ENCODE data around the gene DNAL1. TPM values are rescaled to one million over a fixed set of nuclear protein-coding genes. Genes with fewer than 3 reads are reported as not detected.

DNAL1 gene
- total RNA-seq, 1 experiment from 2014 or later, result 12.2 TPM

DNA sequence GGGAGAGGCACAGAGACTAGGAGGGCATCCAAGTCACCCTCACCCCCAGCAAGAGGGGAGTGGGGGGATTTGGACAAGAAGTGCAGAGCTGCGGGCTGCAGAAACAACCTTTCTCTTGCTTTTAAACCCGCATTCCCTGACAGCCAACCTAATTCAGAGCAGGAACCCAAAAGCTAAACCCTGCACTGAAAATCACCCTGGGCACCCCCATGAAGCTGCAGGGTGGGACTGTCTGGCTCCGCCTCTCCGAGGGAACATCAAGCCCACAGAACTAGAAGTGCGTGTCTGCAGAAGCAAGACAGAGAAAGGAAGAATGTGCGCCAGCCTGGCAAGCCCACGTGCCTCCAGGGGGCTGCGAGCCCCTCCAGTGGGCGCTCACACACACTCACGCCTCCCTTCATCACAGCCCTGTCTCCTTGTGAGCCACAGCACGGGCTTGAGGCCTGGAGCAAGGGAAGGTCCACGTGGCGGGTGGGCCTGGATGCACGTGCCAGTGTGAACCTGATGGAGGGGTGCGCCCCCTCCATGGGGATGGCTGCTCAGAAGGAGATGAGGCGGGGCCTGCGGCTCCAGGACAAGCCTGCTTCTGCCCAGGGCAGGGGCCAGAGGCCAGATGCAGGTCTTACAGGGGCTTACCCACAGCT is 97.2 kb downstream of the DNAL1 start:
- CTCF ChIA-PET, result interaction anchor here (0.8 to 3.6 kb wide), 4 partner anchors 11 to 55 kb away, joined by 3 to 60 read pairs (median 18); a partner anchor contains a TSS
- Mint-ChIP-seq H3K4me3 (ENCODE audit: unreplicated experiment) (peak overlapping the region; percentile 69), H3K36me3 (ENCODE audit: insufficient read depth, unreplicated experiment) (peaks cover 45% of the 10 kb centered on the region), H3K27me3 (ENCODE audit: insufficient read depth, unreplicated experiment) (no peaks in the 10 kb centered on the region), H3K27ac (ENCODE audit: unreplicated experiment) (peak overlapping the region; percentile 83), H3K4me1 (ENCODE audit: low read depth, unreplicated experiment) (peaks cover 39% of the 10 kb centered on the region), H3K9me3 (ENCODE audit: unreplicated experiment) (no peaks in the 10 kb centered on the region)
- Histone ChIP-seq H3K4me1 (peaks cover 72% of the 10 kb centered on the region), H3K9me3 (no peaks in the 10 kb centered on the region), H3K27me3 (replicated peaks; ENCODE audit: control insufficient read depth, insufficient read depth, low read length) (no peaks in the 10 kb centered on the region), H3K36me3 (ENCODE audit: control insufficient read depth, insufficient read depth, low read length) (peaks cover 3% of the 10 kb centered on the region), H3K4me3 (ENCODE audit: low read depth, low read length) (peak overlapping the region; percentile 9; the same call in 1 of the 2 replicates)
- intact Hi-C loops (cut with micrococcal nuclease; ENCODE audit: unreplicated experiment), result loop anchor here (1.0 to 5.0 kb wide), 2 partner anchors 16 to 85 kb away; no protein-coding TSS in a partner anchor
- TF ChIP-seq, protein P1, sequence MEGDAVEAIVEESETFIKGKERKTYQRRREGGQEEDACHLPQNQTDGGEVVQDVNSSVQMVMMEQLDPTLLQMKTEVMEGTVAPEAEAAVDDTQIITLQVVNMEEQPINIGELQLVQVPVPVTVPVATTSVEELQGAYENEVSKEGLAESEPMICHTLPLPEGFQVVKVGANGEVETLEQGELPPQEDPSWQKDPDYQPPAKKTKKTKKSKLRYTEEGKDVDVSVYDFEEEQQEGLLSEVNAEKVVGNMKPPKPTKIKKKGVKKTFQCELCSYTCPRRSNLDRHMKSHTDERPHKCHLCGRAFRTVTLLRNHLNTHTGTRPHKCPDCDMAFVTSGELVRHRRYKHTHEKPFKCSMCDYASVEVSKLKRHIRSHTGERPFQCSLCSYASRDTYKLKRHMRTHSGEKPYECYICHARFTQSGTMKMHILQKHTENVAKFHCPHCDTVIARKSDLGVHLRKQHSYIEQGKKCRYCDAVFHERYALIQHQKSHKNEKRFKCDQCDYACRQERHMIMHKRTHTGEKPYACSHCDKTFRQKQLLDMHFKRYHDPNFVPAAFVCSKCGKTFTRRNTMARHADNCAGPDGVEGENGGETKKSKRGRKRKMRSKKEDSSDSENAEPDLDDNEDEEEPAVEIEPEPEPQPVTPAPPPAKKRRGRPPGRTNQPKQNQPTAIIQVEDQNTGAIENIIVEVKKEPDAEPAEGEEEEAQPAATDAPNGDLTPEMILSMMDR (IDR thresholded peaks at IDR 0.05; ENCODE audit: insufficient read depth in 1 of 2, low read depth in 1 of 2, low read length in 1 of 2, severe bottlenecking in 1 of 2, unreplicated experiment in 1 of 2), result no peak
- DNase-seq, result no peak
- POLR2A ChIA-PET, result no interaction called here
- no TSS peak for BruUV-seq (replicated peaks)

DNA sequence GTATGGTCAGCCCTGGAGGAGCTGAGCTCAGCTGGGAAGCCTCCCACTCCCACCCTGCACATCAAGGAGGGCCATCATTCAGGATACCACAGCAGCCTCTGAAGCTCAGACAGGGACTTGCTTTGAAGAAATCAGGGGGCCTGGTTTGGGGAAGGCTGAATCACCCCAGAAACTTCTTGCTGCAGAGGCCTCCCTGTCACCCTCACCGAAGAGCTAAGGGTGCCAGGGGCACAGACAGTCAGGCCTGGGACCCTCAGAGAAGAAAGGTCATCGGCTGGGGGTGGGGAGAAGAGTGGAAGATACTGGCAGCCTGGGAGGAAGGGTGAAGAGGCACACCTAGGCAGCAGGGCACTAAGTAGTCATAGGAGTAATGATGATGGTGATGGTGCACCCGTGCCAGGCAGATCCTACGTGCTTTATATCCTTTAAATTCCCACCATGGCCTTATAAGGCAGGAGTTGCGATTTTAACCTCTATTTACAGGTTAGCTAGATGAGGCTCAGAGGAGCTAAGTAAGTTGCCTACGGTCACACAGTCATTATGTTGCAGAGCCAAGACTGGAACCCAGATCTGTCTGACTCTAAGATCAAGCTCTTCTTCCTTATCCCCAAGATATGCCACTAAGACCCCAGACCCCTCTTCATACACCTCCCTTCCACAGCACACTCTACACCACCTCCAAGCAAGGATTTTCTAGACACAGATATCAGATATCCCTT is 97.9 kb downstream of the DNAL1 start:
- peaks cover 3% of the 10 kb centered on the region for H3K36me3 ChIP-seq (ENCODE audit: control insufficient read depth, insufficient read depth, low read length)
- H3K27ac Mint-ChIP-seq (ENCODE audit: unreplicated experiment), result peak overlapping the region; percentile 83
- CTCF ChIA-PET, result interaction anchor here (0.8 to 3.6 kb wide), 4 partner anchors 11 to 16 kb away, joined by 3 to 60 read pairs (median 18); a partner anchor contains a TSS
- no peaks in the 10 kb centered on the region for H3K9me3 Mint-ChIP-seq (ENCODE audit: unreplicated experiment)
- H3K36me3 Mint-ChIP-seq (ENCODE audit: insufficient read depth, unreplicated experiment), result peaks cover 44% of the 10 kb centered on the region
- DNase-seq, result no peak
- peaks cover 75% of the 10 kb centered on the region for H3K4me1 ChIP-seq
- TF ChIP-seq, protein P1 (IDR thresholded peaks at IDR 0.05; ENCODE audit: insufficient read depth in 1 of 2, low read depth in 1 of 2, low read length in 1 of 2, severe bottlenecking in 1 of 2, unreplicated experiment in 1 of 2), result no peak
- H3K27me3 ChIP-seq (replicated peaks; ENCODE audit: control insufficient read depth, insufficient read depth, low read length), result no peaks in the 10 kb centered on the region
- H3K9me3 ChIP-seq, result no peaks in the 10 kb centered on the region
- intact Hi-C loops (cut with micrococcal nuclease; ENCODE audit: unreplicated experiment), result loop anchor here (5.0 kb wide), 1 partner anchor 85 kb away; no protein-coding TSS in a partner anchor
- peaks cover 39% of the 10 kb centered on the region for H3K4me1 Mint-ChIP-seq (ENCODE audit: low read depth, unreplicated experiment)
- POLR2A ChIA-PET, result interaction anchor here (0.6 to 1.0 kb wide), 2 partner anchors 17 to 57 kb away, joined by 3 to 7 read pairs; a partner anchor contains a TSS
- no TSS peak for BruUV-seq (replicated peaks)
- H3K4me3 ChIP-seq (ENCODE audit: low read depth, low read length), result no peak overlapping the region
- no peaks in the 10 kb centered on the region for H3K27me3 Mint-ChIP-seq (ENCODE audit: insufficient read depth, unreplicated experiment)
- H3K4me3 Mint-ChIP-seq (ENCODE audit: unreplicated experiment), result peak overlapping the region; percentile 14

DNA sequence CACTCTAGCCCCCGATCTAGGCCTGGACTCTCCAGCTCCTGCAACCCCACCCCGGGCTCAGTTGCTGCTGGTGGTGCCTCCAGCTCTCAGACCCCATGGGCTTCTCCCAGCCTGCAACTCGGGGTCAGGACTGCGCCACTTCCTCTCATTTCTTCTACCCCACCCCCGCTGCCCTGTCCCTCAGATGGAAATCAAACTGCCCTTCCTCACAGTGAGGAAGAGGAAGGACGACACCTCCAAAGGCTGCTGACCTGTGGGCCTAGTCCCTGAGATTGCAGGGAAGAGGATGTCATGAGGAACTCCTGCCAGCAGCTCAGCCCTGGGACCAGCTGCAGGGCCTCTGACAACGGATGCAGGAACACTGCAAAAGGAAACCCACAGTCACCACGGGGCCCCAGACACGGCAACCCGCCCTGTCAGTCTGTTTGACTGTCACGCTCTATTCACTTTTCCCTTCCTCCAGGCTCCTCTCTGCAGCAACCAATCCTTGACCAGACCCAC is 98.7 kb downstream of the DNAL1 start:
- no peak for DNase-seq
- CTCF ChIA-PET, result interaction anchor here (1.3 to 3.6 kb wide), 3 partner anchors 12 to 15 kb away, joined by 3 to 60 read pairs (median 32); a partner anchor contains a TSS
- BruUV-seq (replicated peaks), result no TSS peak
- Mint-ChIP-seq H3K4me3 (ENCODE audit: unreplicated experiment) (peak overlapping the region; percentile 21), H3K27me3 (ENCODE audit: insufficient read depth, unreplicated experiment) (no peaks in the 10 kb centered on the region), H3K27ac (ENCODE audit: unreplicated experiment) (peak overlapping the region; percentile 27), H3K36me3 (ENCODE audit: insufficient read depth, unreplicated experiment) (peaks cover 41% of the 10 kb centered on the region), H3K9me3 (ENCODE audit: unreplicated experiment) (no peaks in the 10 kb centered on the region), H3K4me1 (ENCODE audit: low read depth, unreplicated experiment) (peaks cover 39% of the 10 kb centered on the region)
- intact Hi-C loops (cut with micrococcal nuclease; ENCODE audit: unreplicated experiment), result loop anchor here (5.0 kb wide), 1 partner anchor 84 kb away; no protein-coding TSS in a partner anchor
- TF ChIP-seq, protein P1 (IDR thresholded peaks at IDR 0.05; ENCODE audit: insufficient read depth in 1 of 2, low read depth in 1 of 2, low read length in 1 of 2, severe bottlenecking in 1 of 2, unreplicated experiment in 1 of 2), result no peak
- H3K36me3 ChIP-seq (ENCODE audit: control insufficient read depth, insufficient read depth, low read length), result peaks cover 3% of the 10 kb centered on the region
- POLR2A ChIA-PET, result interaction anchor here (1.0 kb wide), 1 partner anchor 17 kb away, joined by 3 read pairs; a partner anchor contains a TSS
- H3K9me3 ChIP-seq, result no peaks in the 10 kb centered on the region
- peaks cover 75% of the 10 kb centered on the region for H3K4me1 ChIP-seq
- H3K27me3 ChIP-seq (replicated peaks; ENCODE audit: control insufficient read depth, insufficient read depth, low read length), result no peaks in the 10 kb centered on the region
- no peak overlapping the region for H3K4me3 ChIP-seq (ENCODE audit: low read depth, low read length)
